ENCODE results near the gene TMED7. TPM values are rescaled to one million over a fixed set of nuclear protein-coding genes. Genes with fewer than 3 reads are reported as not detected.
"Not testable (repeated sequence)": the region's sequence is repeated elsewhere in the genome, so short reads cannot be mapped to it uniquely, and the experiment has no call there.

Gene TMED7
- total RNA-seq (100 to 1,000 TPM in 1 of 4 donors, 10 to 100 TPM in 3; 74.0 to 111 (median 83.2) TPM), polyA plus RNA-seq (38.9 TPM)
- long read RNA-seq, donor 1, transcript TMED7-201 (3 exons, 3,757 nt): major isoform, 121 of 122 reads
- long read RNA-seq, donor 1, partial matches to known transcripts: 1 of 122 reads
- long read RNA-seq, donor 1, other reads (novel, unspliced or antisense): 0 of 122 reads
- long read RNA-seq, donor 2, transcript TMED7-201 (3 exons, 3,757 nt): major isoform, 57 of 57 reads
- long read RNA-seq, donor 2, partial matches to known transcripts: 0 of 57 reads
- long read RNA-seq, donor 2, other reads (novel, unspliced or antisense): 0 of 57 reads
- long read RNA-seq, donor 3, transcript TMED7-201 (3 exons, 3,757 nt): major isoform, 375 of 379 reads
- long read RNA-seq, donor 3, partial matches to known transcripts: 0 of 379 reads
- long read RNA-seq, donor 3, other reads (novel, unspliced or antisense): 1 of 379 reads
- long read RNA-seq, donor 4, transcript TMED7-201 (3 exons, 3,757 nt): major isoform, 56 of 59 reads
- long read RNA-seq, donor 4, partial matches to known transcripts: 1 of 59 reads
- long read RNA-seq, donor 4, other reads (novel, unspliced or antisense): 0 of 59 reads

- under 1% methylated on average over 77 of the region's 77 CpGs for WGBS
- peak; percentile 99 for ATAC-seq
- Histone ChIP-seq H3K9me3 (ENCODE audit: control insufficient read depth, low read length) (no peaks in the 10 kb centered on the region), H3K27ac (ENCODE audit: low read length) (peak within 1 kb of the TSS; percentile 91), H3K4me1 (ENCODE audit: control insufficient read depth, insufficient read depth, low read length) (peaks cover 7% of the 10 kb centered on the region), H3K27me3 (ENCODE audit: control insufficient read depth, insufficient read depth) (no peaks in the 10 kb centered on the region), H3K4me3 (ENCODE audit: low read length) (peak within 1 kb of the TSS; percentile 68)
- DNase-seq: peak; percentile 100
- intact Hi-C loops (cut with DNase I): no loop called here
These were observed at the start of gene TMED7 for GRCh38 chr5:115625579-115626444. Gene TMED7 (minus strand): TSS chr5:115626036. CDS start chr5:115625792, 244 bp downstream.

- intact Hi-C loops (cut with DNase I); ATAC-seq; H3K27me3 ChIP-seq (ENCODE audit: control insufficient read depth, insufficient read depth); H3K4me1 ChIP-seq (ENCODE audit: control insufficient read depth, insufficient read depth, low read length); DNase-seq; H3K27ac ChIP-seq (ENCODE audit: low read length); H3K4me3 ChIP-seq (ENCODE audit: low read length); H3K9me3 ChIP-seq (ENCODE audit: control insufficient read depth, low read length): not testable (repeated sequence)
- WGBS: 81% methylated on average over 11 of the region's 11 CpGs
These were observed 48.9 kb upstream of the TMED7 start for GRCh38 chr5:115674782-115675181.

- 20% methylated on average over 1 of the region's 1 CpG for WGBS
- Histone ChIP-seq H3K4me3 (ENCODE audit: low read length) (no peak overlapping the region), H3K27me3 (ENCODE audit: control insufficient read depth, insufficient read depth) (no peaks in the 10 kb centered on the region), H3K27ac (ENCODE audit: low read length) (no peak overlapping the region), H3K4me1 (ENCODE audit: control insufficient read depth, insufficient read depth, low read length) (no peaks in the 10 kb centered on the region), H3K9me3 (ENCODE audit: control insufficient read depth, low read length) (no peaks in the 10 kb centered on the region)
- DNase-seq (no peak), ATAC-seq (no peak)
- intact Hi-C loops (cut with DNase I): no loop called here
These were observed 47.8 kb upstream of the TMED7 start for GRCh38 chr5:115673596-115673995.

GRCh38 chr5:115671939-115672338 is 46.1 kb upstream of the TMED7 start:
- Histone ChIP-seq H3K4me3 (ENCODE audit: low read length) (no peak overlapping the region), H3K27ac (ENCODE audit: low read length) (no peak overlapping the region), H3K4me1 (ENCODE audit: control insufficient read depth, insufficient read depth, low read length) (no peaks in the 10 kb centered on the region), H3K9me3 (ENCODE audit: control insufficient read depth, low read length) (no peaks in the 10 kb centered on the region), H3K27me3 (ENCODE audit: control insufficient read depth, insufficient read depth) (no peaks in the 10 kb centered on the region)
- 91% methylated on average over 1 of the region's 1 CpG for WGBS
- intact Hi-C loops (cut with DNase I): no loop called here
- no peak for DNase-seq
- no peak for ATAC-seq

GRCh38 chr5:115666023-115666422 is 40.2 kb upstream of the TMED7 start:
- intact Hi-C loops (cut with DNase I): no loop called here
- DNase-seq (no peak), ATAC-seq (no peak)
- Histone ChIP-seq H3K27ac (ENCODE audit: low read length) (no peak overlapping the region), H3K4me3 (ENCODE audit: low read length) (no peak overlapping the region), H3K27me3 (ENCODE audit: control insufficient read depth, insufficient read depth) (no peaks in the 10 kb centered on the region), H3K4me1 (ENCODE audit: control insufficient read depth, insufficient read depth, low read length) (no peaks in the 10 kb centered on the region), H3K9me3 (ENCODE audit: control insufficient read depth, low read length) (no peaks in the 10 kb centered on the region)
- WGBS: 64% methylated on average over 2 of the region's 2 CpGs

GRCh38 chr5:115661563-115661962 is 35.7 kb upstream of the TMED7 start:
- Histone ChIP-seq H3K27ac (ENCODE audit: low read length) (no peak overlapping the region), H3K4me3 (ENCODE audit: low read length) (no peak overlapping the region), H3K9me3 (ENCODE audit: control insufficient read depth, low read length) (no peaks in the 10 kb centered on the region), H3K4me1 (ENCODE audit: control insufficient read depth, insufficient read depth, low read length) (no peaks in the 10 kb centered on the region), H3K27me3 (ENCODE audit: control insufficient read depth, insufficient read depth) (no peaks in the 10 kb centered on the region)
- WGBS: 77% methylated on average over 2 of the region's 2 CpGs
- no peak for ATAC-seq
- intact Hi-C loops (cut with DNase I): no loop called here
- DNase-seq: no peak

GRCh38 chr5:115661101-115661500 is 35.3 kb upstream of the TMED7 start:
- peak in 1 of 2 donors; percentile 76 for ATAC-seq
- DNase-seq: peak in 1 of 3 donors; percentile 52
- no peak overlapping the region for H3K27ac ChIP-seq (ENCODE audit: low read length)
- 34% methylated on average over 4 of the region's 4 CpGs for WGBS
- H3K9me3 ChIP-seq (ENCODE audit: control insufficient read depth, low read length): no peaks in the 10 kb centered on the region
- no peaks in the 10 kb centered on the region for H3K4me1 ChIP-seq (ENCODE audit: control insufficient read depth, insufficient read depth, low read length)
- H3K4me3 ChIP-seq (ENCODE audit: low read length): no peak overlapping the region
- H3K27me3 ChIP-seq (ENCODE audit: control insufficient read depth, insufficient read depth): no peaks in the 10 kb centered on the region
- intact Hi-C loops (cut with DNase I): no loop called here

- DNase-seq (no peak), ATAC-seq (no peak)
- Histone ChIP-seq H3K27me3 (ENCODE audit: control insufficient read depth, insufficient read depth) (no peaks in the 10 kb centered on the region), H3K27ac (ENCODE audit: low read length) (no peak overlapping the region), H3K9me3 (ENCODE audit: control insufficient read depth, low read length) (no peaks in the 10 kb centered on the region), H3K4me3 (ENCODE audit: low read length) (no peak overlapping the region), H3K4me1 (ENCODE audit: control insufficient read depth, insufficient read depth, low read length) (no peaks in the 10 kb centered on the region)
- 85% methylated on average over 2 of the region's 2 CpGs for WGBS
- intact Hi-C loops (cut with DNase I): no loop called here
These were observed 32.0 kb upstream of the TMED7 start for GRCh38 chr5:115657881-115658233.

- Histone ChIP-seq H3K4me1 (ENCODE audit: control insufficient read depth, insufficient read depth, low read length) (no peaks in the 10 kb centered on the region), H3K9me3 (ENCODE audit: control insufficient read depth, low read length) (no peaks in the 10 kb centered on the region), H3K27ac (ENCODE audit: low read length) (no peak overlapping the region), H3K4me3 (ENCODE audit: low read length) (no peak overlapping the region), H3K27me3 (ENCODE audit: control insufficient read depth, insufficient read depth) (no peaks in the 10 kb centered on the region)
- intact Hi-C loops (cut with DNase I): no loop called here
- ATAC-seq: no peak
- no peak for DNase-seq
- WGBS: 84% methylated on average over 2 of the region's 2 CpGs
These were observed 31.5 kb upstream of the TMED7 start for GRCh38 chr5:115657125-115657880.

- ATAC-seq (no peak), DNase-seq (no peak)
- H3K9me3 ChIP-seq (ENCODE audit: control insufficient read depth, low read length): no peaks in the 10 kb centered on the region
- H3K27me3 ChIP-seq (ENCODE audit: control insufficient read depth, insufficient read depth): no peaks in the 10 kb centered on the region
- no peaks in the 10 kb centered on the region for H3K4me1 ChIP-seq (ENCODE audit: control insufficient read depth, insufficient read depth, low read length)
- no peak overlapping the region for H3K27ac ChIP-seq (ENCODE audit: low read length)
- intact Hi-C loops (cut with DNase I): no loop called here
- H3K4me3 ChIP-seq (ENCODE audit: low read length): no peak overlapping the region
- WGBS: 95% methylated on average over 1 of the region's 1 CpG
These were observed 30.6 kb upstream of the TMED7 start for GRCh38 chr5:115656404-115656803.

All from right cardiac atrium (tissue), 5 donors.